NCI-H748 (cell line): ENCODE data around the gene DDRGK1.
"Not testable (repeated sequence)": the region's sequence is repeated elsewhere in the genome, so short reads cannot be mapped to it uniquely, and the experiment has no call there.

Source experiments
- DNase-seq: peaks from one replicate; lab custom pipeline; 2025; ENCODE audit not compliant: unreplicated experiment; lab: John Stamatoyannopoulos, UW

DDRGK1 gene

DNA sequence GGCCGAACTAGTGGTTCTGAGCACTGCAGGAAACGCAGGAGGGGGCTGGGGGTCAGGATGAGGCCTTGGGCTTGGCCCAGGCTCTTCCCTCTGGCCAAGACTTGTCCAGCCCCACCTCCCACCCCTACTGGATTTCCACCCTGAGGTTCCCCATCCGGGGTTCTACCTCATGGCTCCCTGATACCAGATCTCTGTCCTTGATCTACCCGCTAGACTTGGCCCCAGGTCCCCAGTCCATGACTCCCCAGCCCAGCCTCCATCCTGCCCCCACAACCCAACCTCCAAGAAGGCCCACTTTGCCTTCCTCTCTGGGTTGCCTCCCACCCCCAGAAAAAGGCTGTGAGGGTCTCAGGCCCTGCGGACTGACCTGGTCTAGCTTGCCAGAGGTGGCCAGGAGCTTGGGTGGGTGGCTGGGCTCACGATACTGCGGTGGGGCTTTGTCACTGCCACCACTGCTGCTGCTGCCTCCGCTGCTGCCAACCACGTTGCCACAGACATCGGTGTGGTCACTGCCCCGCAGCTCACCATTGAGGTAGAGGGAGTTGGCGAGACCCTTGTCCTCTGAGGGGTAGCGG lies 38.1 kb downstream of the DDRGK1 start:
- DNase-seq: no peak

DNA sequence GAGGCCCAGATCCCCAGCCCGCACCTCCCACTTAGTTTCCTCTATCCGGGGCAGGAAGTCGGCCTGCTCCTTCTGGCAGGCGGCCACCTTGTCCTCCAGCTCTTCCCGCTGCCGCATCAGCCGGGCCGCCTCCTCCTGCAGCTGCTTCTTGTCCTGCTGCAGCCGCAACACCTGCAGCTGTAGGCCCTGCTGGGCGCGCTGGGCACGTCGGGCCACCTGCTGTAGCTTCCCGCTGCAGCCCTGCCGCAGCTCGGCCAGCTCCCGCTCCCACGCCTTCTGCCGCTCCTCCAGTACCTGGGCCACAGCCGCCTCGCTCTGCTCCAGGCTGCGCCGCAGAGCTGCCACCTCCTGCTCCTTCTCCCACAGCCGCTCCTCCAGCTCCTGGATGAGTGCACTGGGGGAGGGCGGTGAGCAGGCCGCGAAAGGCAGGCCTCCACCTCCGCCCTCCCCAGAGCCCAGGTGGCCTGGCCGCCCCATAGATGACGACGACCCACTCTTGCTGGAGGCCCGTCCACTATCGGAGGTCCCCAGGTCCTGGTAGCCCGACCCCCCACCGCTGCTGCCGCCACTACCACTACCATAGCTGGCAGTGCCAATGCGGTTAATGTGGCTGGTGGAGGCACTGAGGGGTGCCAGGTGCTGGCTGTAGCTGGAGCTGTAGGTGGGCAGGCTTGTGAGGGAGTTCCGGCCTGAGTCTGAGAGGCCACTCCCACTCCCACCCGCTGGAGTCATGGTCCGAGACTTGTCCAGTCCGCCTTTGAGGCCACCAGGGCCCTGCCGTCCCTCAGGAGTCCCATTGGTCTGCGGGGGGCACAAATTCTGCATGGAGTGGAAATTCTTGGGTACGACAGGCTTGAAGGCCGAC lies 38.8 kb downstream of the DDRGK1 start:
- DNase-seq: peak; percentile 65

DNA sequence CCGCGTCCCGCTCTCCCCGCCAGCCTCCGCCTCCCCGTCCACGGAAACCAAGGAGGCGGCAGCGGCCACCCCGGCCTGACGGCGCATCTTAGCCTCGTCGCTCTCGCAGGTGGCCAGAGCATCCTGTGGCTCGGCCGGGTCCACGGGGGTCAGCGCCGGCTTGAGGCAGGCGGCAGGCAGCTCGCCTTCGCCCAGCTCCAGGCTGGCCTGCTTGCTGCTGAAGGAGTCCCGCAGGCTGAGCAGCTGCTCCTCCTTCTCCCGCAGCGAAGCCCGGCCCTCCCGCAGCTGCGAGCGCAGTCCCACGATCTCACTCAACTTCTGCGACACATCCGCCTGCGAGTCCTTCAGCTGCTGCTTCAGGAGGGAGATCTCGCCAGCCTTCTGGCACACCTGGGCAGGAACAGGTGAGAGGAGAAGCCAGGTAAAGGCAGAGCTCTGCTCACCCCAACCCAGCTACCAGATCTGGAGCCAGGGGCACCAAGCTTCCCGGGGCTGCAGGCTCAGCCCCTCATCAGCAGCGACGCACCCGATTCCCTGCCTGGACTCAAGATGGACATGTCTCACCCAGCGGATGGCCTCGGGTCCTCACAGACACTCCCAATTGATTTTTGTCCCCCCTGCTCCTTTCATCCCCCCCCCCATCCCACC lies 39.6 kb downstream of the DDRGK1 start:
- DNase-seq: no peak

DNA sequence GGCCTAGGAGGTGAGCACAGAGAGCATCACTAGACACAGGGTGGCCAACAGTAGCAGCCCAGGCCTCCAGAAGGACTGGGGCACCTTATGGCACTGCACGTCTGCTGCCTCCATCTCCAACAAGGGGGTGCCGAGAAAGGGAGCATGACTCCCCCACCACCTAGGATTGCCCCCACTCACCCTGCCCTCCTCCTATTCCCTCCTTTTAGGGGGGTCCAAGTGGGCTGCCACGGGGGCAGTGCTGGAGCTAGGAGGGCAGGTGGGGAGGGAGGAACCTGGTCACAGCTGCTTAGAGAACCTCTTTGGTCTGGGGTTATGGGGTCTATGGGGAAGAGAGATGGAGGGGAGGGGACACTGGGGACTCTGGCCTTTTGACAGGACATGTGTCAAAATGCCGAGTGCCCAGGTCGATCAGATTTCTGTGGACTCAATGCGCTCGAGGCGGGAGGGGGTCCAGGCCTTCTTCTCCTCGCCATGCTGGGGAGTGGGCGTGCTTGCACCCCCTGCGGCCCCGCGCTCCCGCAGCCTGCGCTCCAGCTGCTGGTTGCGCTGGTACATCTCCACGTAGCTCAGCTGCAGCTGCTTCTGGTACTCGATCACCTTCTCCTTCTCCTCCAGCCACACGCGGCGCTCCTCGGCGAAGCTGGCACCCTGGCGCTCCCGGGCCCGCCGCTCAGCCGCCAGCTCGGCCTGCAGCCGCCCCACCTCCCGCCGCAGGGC lies 40.3 kb downstream of the DDRGK1 start:
- DNase-seq: no peak

DNA sequence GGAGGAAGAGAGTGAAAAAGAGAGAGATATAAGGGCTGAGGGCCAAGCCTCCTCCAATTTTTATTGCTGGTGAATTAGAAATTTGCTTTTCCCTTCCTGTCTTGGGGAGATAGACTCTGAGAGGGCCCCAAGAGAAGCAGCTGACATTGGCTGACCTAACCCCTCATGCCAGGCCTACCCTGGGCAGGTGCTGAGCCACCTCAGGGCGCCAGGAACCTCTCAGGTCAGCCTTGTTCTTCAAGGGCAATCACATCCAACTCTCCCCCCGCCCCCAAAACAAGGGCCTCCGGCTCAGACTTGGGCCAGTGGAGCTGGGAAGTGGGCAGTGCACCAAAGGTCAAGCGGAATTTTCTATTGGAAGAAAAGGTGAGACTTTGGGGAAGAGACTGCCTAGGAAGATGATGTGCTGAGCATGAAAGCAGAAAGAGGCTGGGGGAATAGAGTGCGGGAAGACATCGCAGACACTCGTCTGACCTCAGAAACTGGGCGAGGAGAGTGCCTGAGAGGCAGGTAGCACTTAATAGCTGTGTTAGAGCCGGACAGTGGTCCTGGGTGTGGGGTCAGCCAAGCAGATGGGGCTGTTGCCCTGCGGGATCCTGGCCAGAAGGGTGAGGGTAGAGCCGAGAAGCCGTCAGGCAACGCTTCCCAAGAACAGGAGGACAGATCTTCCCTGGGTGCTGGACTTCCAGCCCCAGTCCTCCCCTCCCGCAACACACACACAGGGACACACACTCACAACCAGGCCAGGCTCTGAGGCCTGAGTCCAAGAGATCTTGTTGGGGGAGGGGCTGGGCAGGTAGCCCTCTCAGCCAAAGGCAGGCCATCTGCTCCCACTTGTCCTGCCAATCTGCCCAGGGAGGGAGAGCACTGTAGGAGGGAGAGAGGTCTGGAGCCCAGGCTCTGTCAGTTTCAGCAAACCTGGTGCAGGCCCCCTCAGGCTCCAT lies 41.1 kb downstream of the DDRGK1 start:
- DNase-seq: no peak

DNA sequence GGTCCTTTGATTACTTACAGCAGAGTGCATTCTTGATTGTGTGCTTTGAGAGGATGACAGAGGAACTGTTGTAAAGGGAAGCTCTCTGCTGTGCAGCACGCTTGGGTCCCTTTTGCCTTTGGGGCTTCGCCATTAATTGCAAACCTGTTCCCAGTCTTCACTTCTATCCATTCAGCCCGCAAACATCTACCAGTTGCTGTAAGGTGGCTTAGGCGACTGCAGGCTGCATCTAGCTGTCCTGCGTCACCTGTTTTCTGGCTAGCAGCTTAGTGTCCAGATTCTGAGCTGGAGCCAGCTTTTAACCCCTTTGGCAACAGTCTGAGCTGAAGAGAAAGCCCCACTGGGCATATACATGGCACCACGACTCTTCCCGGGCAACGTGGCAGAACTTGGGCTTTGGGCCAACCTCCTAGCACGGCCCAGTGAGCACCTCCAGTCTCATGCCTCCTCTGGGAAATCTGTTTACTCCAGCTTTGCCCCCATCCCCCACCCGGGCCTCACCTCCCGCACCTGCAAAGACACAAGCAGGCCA lies 42.3 kb downstream of the DDRGK1 start:
- no peak for DNase-seq

DNA sequence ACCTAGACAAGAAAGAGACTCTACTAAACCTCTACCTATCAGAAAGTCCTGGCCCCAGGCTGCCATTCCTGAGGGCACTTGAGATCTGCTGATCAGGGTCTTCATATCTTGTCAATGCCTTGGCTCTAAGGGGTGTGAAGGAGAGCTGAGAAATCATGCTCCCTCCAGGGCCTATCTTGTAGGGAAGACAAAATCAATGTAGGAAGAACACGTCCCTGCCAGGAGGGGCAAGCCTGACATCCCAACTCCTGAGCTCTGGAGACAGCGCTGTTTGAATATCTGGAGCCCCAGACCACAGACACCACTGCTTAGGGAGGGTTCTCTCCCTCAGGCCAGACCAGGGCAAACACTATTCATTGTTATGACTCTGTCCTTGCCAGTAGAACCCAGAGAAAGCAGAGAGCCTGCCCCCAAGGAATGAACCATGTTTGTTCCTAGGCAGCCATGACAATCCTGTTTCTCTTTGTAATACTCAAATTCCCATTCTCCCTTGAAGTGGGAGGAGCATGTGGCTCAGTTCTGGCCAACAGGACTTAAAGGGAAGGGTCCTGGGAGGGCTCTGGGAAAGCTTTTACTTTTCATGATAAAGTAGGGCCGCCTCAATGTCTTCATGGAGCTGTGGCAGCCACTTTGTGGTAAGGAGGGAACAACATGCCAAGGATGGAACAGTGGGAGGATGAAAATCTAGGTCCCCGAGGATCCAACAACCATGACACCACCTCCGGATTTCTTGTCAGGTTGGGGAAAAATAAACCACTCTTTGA lies 43.0 kb downstream of the DDRGK1 start:
- no peak for DNase-seq

DNA sequence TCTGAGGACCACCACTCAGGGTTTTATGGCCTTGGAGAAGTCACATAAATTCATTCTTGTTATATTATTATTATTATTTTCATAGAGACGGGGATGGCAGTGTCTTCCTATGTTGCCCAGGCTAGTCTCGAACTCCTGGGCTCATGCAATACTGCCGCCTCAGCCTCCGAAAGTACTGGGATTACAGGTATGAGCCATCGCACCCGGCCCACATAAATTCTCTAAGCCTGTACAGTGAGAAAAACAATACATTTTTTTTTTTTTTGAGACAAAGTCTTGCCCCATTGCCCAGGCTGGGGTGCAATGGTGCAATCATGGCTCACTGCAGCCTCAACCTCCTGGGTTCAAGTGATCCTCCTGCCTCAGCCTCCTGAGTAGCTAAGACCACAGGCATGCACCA lies 44.1 kb downstream of the DDRGK1 start:
- DNase-seq: no peak

DNA sequence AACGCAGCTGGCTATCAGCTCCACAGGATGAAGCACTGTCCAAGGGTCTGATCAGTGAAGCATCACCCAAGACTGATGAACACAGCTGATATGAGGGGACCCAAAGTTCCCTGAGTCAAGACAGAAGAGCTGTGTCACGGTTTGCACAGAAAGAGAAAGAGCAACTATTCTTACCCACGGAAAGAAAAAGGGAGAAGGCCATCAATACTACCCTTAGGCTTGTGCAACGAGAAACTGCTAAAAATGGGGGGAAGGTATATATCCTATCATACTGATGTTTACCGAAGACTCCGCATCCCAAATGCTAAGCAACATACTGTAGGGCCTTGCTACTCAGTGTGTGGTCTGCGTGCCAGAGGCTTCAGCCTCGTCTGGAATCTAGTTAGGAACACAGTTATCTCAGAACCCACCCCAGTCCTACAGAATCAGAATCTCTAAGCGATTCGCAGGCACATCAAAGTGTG lies 45.5 kb downstream of the DDRGK1 start:
- DNase-seq: no peak

DNA sequence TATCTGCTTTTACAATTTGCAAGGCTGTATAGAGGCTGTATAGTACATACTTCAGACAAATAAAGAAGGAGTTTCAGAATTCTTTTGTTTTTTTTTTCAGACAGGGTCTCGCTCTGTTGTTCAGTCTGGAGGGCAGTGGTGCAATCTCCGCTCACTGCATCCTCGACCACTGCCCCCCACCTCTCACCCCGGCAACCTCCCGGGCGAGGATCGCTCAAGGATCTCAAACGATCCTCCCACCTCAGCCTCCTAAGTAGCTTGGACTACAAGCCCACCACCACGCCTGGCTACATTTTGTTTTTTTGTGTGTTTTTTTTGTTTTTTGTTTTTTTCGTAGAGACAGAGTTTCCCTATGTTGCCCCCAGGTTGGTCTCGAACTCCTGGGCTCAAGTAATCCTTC lies 46.7 kb downstream of the DDRGK1 start:
- DNase-seq: no peak

DNA sequence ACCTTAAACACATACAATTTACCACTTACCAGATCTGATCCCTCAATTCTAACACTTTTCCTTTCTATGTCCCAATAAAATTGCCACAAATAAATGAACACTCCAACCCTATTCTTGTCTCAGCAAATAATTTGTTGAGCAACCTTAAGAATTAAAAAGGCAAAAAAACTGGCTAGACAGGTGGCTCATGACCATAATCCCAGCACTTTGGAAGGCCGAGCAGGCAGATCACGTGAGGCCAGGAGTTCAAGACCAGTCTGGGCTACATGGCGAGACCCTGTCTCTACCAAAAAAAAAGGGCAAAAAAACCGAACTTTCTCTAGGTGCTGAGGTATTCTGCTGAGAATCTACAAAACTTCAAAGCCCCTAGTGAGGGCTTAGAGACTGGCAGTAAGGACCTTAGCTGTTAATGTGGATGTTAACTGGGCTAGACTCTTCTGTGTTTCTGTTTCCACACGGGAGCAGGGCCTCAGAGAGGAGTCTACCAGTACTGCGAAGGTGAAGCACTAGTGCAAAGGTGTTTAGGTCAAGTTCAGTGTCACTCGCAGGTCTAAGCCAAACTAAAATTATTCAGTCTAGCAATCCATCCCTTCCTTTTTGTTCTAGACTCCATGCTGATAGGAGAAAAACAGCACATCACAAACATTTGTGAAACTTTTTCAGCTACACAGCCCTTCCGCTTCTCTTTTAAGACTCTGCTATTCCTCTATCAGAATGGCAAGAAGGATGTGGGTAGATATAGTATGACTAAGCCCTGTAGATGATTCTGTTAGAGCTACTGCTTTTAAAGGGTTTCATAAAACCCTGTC lies 47.5 kb downstream of the DDRGK1 start:
- DNase-seq: no peak

DNA sequence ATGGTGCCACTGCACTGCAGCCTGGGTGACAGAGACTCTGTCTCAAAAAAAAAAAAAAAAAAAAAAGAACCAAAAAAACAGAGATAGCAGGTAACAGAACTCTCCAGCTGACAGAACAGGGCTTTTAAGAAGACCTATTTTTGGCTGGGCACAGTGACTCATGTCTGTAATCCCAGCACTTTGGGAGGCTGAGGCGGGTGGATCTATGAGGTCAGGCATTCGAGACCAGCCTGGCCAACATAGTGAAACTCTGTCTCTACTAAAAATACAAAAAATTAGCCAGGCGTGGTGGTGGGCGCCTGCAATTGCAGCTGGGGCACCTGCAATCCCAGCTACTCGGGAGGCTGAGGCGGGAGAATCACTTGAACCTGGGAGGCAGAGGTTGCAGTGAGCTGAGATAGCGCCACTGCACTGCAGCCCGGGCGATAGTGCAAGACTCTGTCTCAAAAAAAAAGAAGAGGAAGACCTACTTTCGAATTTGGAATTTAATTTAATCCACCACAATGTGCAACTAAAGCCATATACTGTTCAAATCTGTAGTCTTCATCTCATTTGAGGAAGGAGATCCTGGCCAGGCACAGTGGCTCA lies 52.3 kb downstream of the DDRGK1 start:
- DNase-seq: not testable (repeated sequence)

DNA sequence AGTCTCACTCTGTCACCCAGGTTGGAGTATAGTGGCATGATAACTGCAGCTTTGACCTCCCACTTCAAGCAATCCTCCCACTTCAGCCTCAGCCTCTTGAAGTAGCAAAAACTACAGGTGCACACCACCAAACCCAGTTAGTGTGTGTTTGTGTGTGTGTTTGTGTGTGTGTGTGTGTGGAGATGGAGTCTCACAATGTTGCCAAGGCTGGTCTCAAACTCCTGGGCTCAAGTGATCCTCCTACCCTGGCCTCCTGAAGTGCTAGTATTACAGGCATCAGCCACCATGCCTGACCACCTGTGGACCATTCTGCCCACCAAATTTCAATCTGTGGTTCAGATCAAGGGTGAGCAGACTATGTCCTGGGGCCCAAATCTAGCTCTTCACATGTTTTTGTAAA lies 53.6 kb downstream of the DDRGK1 start:
- no peak for DNase-seq

DNA sequence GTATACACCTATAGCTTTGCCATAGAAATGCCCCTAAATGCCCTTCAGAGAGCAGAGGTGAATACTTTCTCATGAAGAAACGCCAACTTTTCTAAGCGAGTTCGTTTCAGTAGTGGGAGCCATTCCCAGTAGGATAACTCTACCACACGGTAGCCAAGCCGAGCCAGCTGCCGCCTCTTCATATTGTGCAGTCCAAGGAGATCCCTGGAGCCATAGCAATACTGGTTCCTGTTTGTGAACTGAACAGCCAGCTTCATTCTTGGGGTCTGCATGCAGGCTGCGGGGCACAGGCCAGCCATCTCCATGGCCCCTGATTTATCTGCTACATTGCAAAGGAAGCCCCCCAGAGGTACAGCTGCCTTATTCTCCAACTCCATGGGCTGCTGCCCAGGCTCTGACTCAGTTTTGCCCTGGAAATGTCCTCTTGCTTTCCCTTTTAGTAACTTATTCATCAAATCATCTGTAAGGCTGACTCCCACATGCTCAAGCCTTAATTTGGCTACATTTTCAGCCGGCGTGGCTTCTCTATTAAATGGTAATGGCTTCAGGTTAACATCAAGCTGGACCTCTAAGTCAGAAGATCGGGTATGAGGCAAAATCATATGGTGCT lies 57.6 kb downstream of the DDRGK1 start:
- no peak for DNase-seq

DNA sequence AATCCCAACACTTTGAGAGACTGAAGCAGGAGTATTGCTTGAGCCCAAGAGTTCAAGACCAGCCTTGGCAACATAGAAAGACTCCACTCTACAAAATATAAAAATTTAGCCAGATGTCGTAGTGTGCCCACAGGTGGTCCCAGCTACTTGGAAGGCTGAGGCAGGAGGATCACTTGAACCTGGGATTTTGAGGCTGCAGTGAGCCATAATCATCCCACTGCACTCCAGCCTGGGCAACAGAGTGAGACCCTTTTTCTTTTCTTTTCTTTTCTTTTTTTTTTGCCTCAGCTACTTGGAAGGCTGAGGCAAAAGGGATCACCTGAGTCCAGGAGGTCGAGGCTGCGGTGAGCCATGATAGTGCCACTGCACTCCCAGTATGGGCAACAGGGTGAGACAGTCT lies 62.7 kb downstream of the DDRGK1 start:
- no peak for DNase-seq
